Skeletal muscle satellite cell (primary cell): ENCODE measurements around the gene TMEM151A.
"Not testable (repeated sequence)": the region's sequence is repeated elsewhere in the genome, so short reads cannot be mapped to it uniquely, and the experiment has no call there.

Experiments
- H3K27me3 ChIP-seq: 2 replicates; pipeline ENCODE4 v1.7.0; 2013; ENCODE audit warnings: low read length; ENCODE audit not compliant: control insufficient read depth, insufficient read depth
- H3K36me3 ChIP-seq: 2 replicates; pipeline ENCODE4 v1.7.0; 2013; ENCODE audit warnings: mild to moderate bottlenecking, control low read depth, low read length; ENCODE audit not compliant: insufficient read depth
- H3K4me1 ChIP-seq: 2 replicates; pipeline ENCODE4 v1.7.0; 2013; ENCODE audit warnings: low read length; ENCODE audit not compliant: control insufficient read depth, insufficient read depth
- H3K4me2 ChIP-seq: 2 replicates; pipeline ENCODE4 v1.7.0; 2013; ENCODE audit warnings: mild to moderate bottlenecking, low read length
- H3K4me3 ChIP-seq: 2 replicates; pipeline ENCODE4 v1.7.0; 2013; ENCODE audit warnings: low read length
- H3K9ac ChIP-seq: 2 replicates; pipeline ENCODE4 v1.7.0; 2013; ENCODE audit warnings: mild to moderate bottlenecking, low read depth, low read length, moderate library complexity
- H3K9me3 ChIP-seq: replicated peaks from 2 replicates; pipeline ENCODE4 v1.7.0; 2013; ENCODE audit warnings: mild to moderate bottlenecking, control low read depth, low read length

The TMEM151A gene

DNA sequence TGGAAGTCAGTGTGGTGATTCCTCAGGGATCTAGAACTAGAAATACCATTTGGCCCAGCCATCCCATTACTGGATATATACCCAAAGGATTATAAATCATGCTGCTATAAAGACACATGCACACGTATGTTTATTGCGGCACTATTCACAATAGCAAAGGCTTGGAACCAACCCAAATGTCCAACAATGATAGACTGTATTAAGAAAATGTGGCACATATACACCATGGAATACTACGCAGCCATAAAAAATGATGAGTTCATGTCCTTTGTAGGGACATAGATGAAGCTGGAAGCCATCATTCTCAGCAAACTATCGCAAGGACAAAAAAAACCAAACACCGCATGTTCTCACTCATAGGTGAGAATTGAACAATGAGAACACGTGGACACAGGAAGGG is 29.1 kb downstream of the TMEM151A start:
- peaks cover 46% of the 10 kb centered on the region for H3K4me1 ChIP-seq
- not testable (repeated sequence) for H3K9me3 ChIP-seq, H3K9ac ChIP-seq, H3K4me2 ChIP-seq, H3K36me3 ChIP-seq, H3K4me3 ChIP-seq, H3K27me3 ChIP-seq

DNA sequence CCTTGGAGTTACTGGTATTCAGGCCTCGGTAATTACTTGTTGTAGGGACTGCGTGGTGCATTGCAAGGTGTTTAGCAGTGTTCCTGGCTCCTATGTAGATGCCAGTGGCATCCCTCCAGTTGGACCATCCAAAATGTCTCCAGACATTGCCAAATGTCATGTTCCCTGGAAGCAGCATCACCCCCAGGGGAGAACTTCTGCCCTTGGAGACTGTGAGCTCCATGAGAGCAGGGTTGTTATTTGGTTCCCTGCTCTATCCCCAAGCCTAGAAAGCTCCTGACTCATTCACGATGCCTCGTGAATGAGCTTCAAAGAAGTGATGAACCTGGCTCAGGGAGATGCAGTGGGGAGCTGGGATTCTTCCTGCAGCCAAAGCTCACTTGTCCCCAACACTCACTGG is 29.9 kb downstream of the TMEM151A start:
- Histone ChIP-seq H3K4me2 (no peak overlapping the region), H3K9me3 (no peaks in the 10 kb centered on the region), H3K4me3 (no peak overlapping the region), H3K9ac (no peak overlapping the region), H3K36me3 (no peaks in the 10 kb centered on the region), H3K27me3 (no peaks in the 10 kb centered on the region), H3K4me1 (peaks cover 47% of the 10 kb centered on the region)

DNA sequence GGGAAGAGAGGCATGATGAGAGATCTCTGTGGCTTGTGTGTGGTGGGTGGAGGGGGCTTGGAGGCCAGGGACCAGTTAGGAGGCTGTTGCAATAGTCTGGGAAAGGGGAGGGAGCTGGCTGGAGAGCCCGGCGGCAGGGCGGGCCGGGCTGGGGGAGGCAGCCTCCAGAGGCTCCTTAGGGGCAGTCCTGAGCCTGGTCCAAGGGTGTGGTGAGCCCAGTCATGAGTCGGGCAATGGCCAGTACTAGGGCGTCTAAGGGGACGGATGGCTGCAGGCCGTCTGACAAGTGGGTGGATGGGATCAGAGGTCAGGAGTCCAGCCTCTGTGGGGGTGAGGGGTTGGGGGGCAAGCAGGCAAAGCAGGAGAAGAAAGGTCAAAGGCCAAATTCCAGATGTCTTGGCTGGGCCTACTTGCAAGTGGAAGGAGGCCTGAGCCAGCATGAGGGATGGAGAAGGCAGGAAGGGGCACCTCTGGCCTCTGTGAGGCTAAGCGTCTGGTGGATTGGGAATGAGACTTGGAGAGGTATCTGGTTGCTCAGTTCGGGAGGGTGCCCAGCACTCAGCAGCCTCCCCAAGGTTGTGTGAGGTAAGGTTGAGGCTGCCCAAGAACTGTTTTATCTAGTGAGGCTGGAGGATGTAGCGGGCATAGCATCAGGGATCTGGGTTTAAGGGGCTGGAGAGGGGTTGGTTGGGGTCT is 31.2 kb downstream of the TMEM151A start:
- H3K4me3 ChIP-seq: no peak overlapping the region
- no peaks in the 10 kb centered on the region for H3K36me3 ChIP-seq
- H3K4me2 ChIP-seq: no peak overlapping the region
- peaks cover 51% of the 10 kb centered on the region for H3K4me1 ChIP-seq
- no peak overlapping the region for H3K9ac ChIP-seq
- no peaks in the 10 kb centered on the region for H3K9me3 ChIP-seq
- no peaks in the 10 kb centered on the region for H3K27me3 ChIP-seq

DNA sequence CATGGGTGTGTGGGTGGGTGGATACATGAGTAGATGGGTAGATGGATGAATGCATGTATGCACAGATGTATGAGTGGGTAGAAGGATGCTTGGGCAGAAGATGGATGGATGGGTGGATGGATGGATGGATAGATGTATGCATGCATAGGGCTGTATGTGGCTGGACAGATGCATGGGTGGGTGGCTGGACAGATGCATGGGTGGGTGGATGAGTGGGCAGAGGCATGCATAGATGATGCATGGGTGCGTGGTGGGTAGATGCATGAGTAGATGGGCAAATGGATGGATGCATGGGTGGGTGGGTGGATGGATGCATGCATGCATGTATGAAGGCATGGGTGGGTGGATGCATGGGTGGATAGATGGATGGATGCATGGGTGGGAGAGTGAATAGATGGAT is 32.0 kb downstream of the TMEM151A start:
- H3K4me1 ChIP-seq: peaks cover 51% of the 10 kb centered on the region

DNA sequence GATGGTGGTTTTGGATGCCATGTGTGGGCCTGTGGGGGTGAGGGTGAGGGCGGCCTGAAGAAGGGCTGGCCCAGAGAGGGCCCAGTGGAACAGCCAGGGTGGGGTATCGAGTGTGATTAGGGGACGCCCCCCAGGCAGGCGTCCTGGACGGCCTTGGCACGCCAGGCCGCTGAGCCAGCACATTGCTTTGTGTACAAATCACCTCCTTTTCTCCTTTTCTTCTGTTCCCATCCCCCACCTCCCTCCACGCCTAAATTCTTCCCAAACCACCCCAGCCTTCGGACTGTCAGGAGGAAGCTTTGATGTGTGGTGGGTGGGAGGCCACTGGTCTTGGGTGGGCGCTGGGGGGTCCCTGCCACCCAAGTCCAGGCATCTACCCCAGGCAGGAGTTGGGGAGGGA is 33.0 kb downstream of the TMEM151A start:
- H3K36me3 ChIP-seq: no peaks in the 10 kb centered on the region
- no peak overlapping the region for H3K4me3 ChIP-seq
- H3K9me3 ChIP-seq: no peaks in the 10 kb centered on the region
- no peak overlapping the region for H3K4me2 ChIP-seq
- no peak overlapping the region for H3K9ac ChIP-seq
- H3K27me3 ChIP-seq: no peaks in the 10 kb centered on the region
- H3K4me1 ChIP-seq: peaks cover 48% of the 10 kb centered on the region

More for the DNA sequence above, 32.0 kb downstream of the TMEM151A start:
- Histone ChIP-seq H3K27me3 (no peaks in the 10 kb centered on the region), H3K9me3 (no peaks in the 10 kb centered on the region), H3K9ac (no peak overlapping the region), H3K4me2 (no peak overlapping the region), H3K36me3 (no peaks in the 10 kb centered on the region), H3K4me3 (no peak overlapping the region)

DNA sequence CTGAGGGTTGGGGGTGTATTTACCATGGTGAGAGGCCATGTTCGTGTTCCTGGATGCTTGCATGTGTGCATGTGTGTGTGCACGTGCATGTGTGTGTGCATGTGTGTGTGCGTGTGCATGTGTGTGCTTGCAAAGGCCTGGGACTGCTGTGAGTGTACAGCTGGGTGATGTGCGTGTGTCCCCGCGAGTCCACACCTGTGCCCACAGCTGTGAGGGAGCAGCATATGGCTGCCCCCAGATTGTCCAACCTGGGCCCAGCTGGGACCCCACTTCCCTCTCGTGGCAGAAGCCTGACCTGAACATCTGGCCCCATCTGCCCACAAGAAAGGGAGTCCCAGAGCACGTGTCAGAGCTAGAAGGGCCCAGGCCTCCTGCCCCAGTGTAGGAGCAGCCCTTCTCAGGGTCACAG is 33.6 kb downstream of the TMEM151A start:
- H3K4me2 ChIP-seq: no peak overlapping the region
- no peaks in the 10 kb centered on the region for H3K9me3 ChIP-seq
- H3K36me3 ChIP-seq: no peaks in the 10 kb centered on the region
- H3K4me3 ChIP-seq: no peak overlapping the region
- H3K4me1 ChIP-seq: peaks cover 48% of the 10 kb centered on the region
- no peaks in the 10 kb centered on the region for H3K27me3 ChIP-seq
- H3K9ac ChIP-seq: no peak overlapping the region

DNA sequence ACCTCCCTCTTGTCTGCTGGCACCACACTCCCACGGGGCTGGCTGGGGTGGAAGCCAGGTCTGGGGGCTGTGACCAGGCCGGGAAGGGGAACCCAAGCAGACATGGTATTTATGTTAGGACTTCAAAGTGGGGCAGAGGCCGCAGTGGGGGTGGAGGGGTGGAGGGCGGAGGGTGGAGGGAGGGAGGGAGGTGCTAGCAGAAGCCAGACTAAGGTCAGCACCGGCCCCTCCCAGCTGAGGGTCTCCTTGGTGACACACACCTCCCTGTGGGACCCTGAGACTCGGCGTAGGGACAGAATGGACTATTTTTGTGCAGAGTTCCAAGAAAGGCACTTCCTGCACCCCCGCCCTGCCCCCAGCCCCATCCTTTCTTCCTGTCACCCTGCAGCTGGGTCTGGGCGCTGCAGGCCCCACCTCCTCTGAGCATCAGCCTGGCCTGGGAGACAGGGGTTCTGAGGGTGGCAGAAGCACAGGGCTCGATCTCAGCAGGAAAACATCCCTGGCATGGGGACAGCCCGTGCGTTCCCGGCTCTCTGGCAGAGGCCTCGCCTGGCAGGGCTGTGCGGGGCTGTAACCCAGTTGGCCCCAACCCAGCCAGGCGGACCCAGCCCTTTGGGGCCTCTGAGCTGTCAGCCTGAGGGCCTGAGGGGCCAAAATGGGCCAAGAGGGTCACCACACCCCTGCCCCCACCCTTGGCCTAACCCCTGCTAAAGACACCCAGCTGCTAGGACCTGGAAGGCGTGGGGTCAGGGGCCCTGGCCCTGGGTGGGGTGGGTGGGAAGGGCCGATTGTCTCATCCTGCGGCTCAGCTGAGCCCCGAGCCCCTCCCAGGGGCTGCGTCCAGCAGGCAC is 34.8 kb downstream of the TMEM151A start:
- Histone ChIP-seq H3K9me3 (no peaks in the 10 kb centered on the region), H3K4me3 (no peak overlapping the region), H3K27me3 (no peaks in the 10 kb centered on the region), H3K36me3 (peaks cover 3% of the 10 kb centered on the region), H3K4me2 (peak overlapping the region; percentile 70), H3K9ac (peak overlapping the region; percentile 64), H3K4me1 (peaks cover 48% of the 10 kb centered on the region)

DNA sequence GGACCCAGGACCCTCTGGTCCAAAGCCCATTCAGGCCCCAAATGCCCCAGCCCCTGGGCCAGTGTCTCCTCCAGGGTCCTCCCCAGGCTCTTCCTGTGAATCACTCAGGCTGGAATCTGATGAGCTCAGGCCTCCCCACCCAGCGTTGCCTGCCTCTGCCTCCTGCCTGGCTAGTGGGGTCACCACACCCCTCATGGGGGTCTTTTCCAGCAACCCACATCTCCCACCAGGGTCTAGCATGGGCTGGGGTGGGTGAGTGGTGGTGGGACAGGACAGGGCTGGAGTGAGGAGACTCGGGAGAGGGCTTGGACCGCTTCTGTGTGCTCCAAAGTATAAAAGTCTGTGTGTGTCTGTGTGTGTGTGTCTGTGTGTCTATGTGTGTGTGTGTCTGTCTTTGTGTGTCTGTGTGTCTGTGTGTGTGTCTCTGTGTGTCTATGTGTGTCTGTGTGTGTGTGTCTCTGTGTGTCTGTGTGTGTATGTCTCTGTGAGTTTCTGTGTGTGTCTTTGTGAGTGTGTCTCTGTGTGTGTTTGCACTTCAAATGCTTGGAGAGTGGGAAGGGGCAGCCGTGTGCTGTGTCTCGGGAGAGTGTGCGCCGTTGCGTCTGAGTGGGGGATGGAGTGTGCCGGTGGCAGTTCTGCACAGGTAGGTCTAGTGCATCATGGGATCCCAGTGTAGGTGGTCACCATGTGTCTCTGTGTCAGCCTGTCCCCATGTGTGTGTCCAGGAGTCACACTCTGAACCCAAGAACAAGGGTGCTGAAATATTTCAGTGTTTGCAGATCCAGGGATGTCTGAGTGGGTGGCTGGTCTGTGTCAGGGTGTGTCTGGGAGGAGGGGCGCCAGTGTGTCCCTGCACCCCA is 35.7 kb downstream of the TMEM151A start:
- Histone ChIP-seq H3K36me3 (peaks cover 12% of the 10 kb centered on the region), H3K4me1 (peaks cover 48% of the 10 kb centered on the region), H3K9ac (peak overlapping the region; percentile 64), H3K27me3 (no peaks in the 10 kb centered on the region), H3K4me3 (no peak overlapping the region), H3K9me3 (no peaks in the 10 kb centered on the region), H3K4me2 (peak overlapping the region; percentile 70)

DNA sequence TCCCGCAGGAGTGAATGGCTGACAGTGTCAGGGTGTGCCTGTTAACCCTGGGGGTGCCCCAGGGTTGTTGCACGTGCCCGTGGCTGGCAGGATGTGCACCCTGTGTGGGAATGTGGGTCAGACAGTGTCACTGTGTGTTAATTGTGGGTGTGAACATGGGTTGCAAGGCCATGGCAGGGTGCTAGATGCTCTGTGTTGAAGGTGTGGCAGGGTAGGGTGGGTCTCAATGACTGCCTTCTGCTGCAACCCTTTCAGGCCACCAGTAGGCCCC is 36.3 kb downstream of the TMEM151A start:
- no peaks in the 10 kb centered on the region for H3K27me3 ChIP-seq
- H3K4me2 ChIP-seq: peak overlapping the region; percentile 70
- peaks cover 18% of the 10 kb centered on the region for H3K36me3 ChIP-seq
- peaks cover 48% of the 10 kb centered on the region for H3K4me1 ChIP-seq
- no peaks in the 10 kb centered on the region for H3K9me3 ChIP-seq
- H3K4me3 ChIP-seq: no peak overlapping the region
- H3K9ac ChIP-seq: no peak overlapping the region

DNA sequence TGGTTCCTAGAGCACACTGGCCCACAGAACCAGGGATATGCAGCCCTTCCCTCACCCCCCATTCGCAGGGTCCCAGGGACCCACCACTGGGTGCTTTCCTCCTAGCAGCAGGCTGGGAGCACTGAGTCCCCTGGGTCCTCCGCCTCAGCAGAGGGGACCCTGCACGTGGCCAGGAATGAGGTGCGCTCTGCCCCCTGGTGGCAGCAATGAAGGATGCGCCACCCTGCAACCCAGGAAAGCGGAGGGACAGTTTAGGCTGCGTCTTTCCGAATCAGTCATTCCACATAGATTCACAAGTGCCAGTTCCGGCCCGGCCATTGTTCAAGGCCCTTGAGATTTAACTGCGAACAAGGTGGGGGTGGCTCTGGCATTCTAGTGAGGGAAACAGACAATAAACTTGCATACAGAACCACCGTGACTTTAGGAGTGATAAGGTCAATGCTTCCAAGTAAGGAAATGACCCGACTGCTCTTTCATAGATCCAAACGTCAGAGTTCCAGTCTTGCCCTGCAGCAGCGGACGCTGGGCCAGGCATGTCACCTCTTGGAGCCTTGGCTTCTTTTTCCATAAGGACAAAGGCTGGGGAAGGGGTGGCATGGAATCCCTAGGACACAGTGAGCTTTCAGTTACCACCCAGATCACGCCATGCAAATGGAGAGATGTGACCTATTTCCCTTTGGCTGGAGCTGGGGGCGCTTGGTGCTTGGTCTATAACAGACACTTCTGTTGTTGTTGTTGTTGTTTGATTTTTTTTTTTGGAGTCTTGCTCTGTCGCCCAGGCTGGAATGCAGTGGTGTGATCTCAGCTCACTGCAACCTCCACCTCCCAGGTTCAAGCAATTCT is 36.8 kb downstream of the TMEM151A start:
- Histone ChIP-seq H3K9me3 (no peaks in the 10 kb centered on the region), H3K4me2 (peak overlapping the region; percentile 70), H3K27me3 (no peaks in the 10 kb centered on the region), H3K4me1 (peaks cover 48% of the 10 kb centered on the region), H3K36me3 (peaks cover 24% of the 10 kb centered on the region), H3K9ac (no peak overlapping the region), H3K4me3 (peak overlapping the region; percentile 0)
